Mammary epithelial cell (primary cell): ENCODE measurements around the gene DNAAF1.
"Not testable (repeated sequence)": the region's sequence is repeated elsewhere in the genome, so short reads cannot be mapped to it uniquely, and the experiment has no call there.

Experiments used
- EZH2 ChIP-seq: IDR thresholded peaks from 2 replicates; pipeline ENCODE4 v1.6.1; 2012; ENCODE audit warnings: low read length, inconsistent platforms, borderline replicate concordance
- TF ChIP-seq, protein P1 (sequence below), 2 donors: IDR thresholded peaks in 1 of 2; conservative IDR thresholded peaks in 1 of 2; 2 replicates each; pipeline ENCODE4 v1.5.1; 2011 to 2012; ENCODE audit warnings: inconsistent platforms in 2 of 2, low read length in 2 of 2, mild to moderate bottlenecking in 2 of 2, control low read depth in 1 of 2, low read depth in 1 of 2; ENCODE audit not compliant: insufficient read depth in 1 of 2; ENCODE audit errors: extremely low read depth in 1 of 2

DNA sequence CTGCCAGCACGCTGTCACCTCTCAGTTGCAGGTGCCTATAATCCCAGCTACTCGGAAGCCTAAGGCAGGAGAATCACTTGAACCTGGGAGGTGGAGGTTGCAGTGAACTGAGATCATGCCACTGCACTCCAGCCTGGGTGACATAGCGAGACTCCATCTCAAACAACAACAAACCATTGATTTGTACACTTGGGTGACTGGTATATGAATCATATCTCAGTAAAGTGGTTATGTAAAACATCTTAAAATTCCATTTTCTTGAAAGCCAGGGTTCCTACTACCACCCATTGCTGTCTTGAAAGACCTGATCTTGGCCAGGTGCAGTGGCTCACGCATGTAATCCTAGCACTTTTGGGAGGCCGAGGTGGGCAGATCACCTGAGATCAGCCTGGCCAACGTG lies 60.0 kb downstream of the DNAAF1 start:
- TF ChIP-seq, protein P1, sequence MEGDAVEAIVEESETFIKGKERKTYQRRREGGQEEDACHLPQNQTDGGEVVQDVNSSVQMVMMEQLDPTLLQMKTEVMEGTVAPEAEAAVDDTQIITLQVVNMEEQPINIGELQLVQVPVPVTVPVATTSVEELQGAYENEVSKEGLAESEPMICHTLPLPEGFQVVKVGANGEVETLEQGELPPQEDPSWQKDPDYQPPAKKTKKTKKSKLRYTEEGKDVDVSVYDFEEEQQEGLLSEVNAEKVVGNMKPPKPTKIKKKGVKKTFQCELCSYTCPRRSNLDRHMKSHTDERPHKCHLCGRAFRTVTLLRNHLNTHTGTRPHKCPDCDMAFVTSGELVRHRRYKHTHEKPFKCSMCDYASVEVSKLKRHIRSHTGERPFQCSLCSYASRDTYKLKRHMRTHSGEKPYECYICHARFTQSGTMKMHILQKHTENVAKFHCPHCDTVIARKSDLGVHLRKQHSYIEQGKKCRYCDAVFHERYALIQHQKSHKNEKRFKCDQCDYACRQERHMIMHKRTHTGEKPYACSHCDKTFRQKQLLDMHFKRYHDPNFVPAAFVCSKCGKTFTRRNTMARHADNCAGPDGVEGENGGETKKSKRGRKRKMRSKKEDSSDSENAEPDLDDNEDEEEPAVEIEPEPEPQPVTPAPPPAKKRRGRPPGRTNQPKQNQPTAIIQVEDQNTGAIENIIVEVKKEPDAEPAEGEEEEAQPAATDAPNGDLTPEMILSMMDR (conservative IDR thresholded peaks at IDR 0.05 in 1 of 2, IDR thresholded peaks at IDR 0.05 in 1 of 2; ENCODE audit: extremely low read depth in 1 of 2, insufficient read depth in 1 of 2, low read depth in 1 of 2, low read length in 2 of 2), result not testable (repeated sequence)
- TF ChIP-seq EZH2, result not testable (repeated sequence)
